Measurements from ENCODE around the gene MBP.

Gene MBP

GRCh38 chr18:76985951-76986236 is 146.7 kb downstream of the MBP start:
- no peak for DNase-seq

GRCh38 chr18:76985156-76985950 is 147.2 kb downstream of the MBP start:
- no peak for DNase-seq

- DNase-seq = no peak
Observed at GRCh38 chr18:76984193-76985155, 148.1 kb downstream of the MBP start.

GRCh38 chr18:76983613-76984051 is 149.0 kb downstream of the MBP start:
- DNase-seq = no peak

GRCh38 chr18:76982841-76983583 is 149.6 kb downstream of the MBP start:
- DNase-seq = peak; percentile 61

GRCh38 chr18:76982038-76982437 is 150.5 kb downstream of the MBP start:
- no peak for DNase-seq

GRCh38 chr18:76981396-76981968 is 151.1 kb downstream of the MBP start:
- no peak for DNase-seq

GRCh38 chr18:76980663-76981395 is 151.8 kb downstream of the MBP start:
- DNase-seq = no peak

GRCh38 chr18:76979906-76980305 is 152.7 kb downstream of the MBP start:
- no peak for DNase-seq

- DNase-seq = no peak
Observed at GRCh38 chr18:76979111-76979751, 153.4 kb downstream of the MBP start.

- DNase-seq = no peak
Observed at GRCh38 chr18:76978616-76979015, 154.0 kb downstream of the MBP start.

GRCh38 chr18:76977684-76978232 is 154.8 kb downstream of the MBP start:
- no peak for DNase-seq

GRCh38 chr18:76977108-76977621 is 155.4 kb downstream of the MBP start:
- DNase-seq = no peak

GRCh38 chr18:76975577-76976110 is 156.9 kb downstream of the MBP start:
- DNase-seq = no peak

- DNase-seq = no peak
Observed at GRCh38 chr18:76974386-76974785, 158.2 kb downstream of the MBP start.

GRCh38 chr18:76973520-76974266 is 158.9 kb downstream of the MBP start:
- DNase-seq = no peak

GRCh38 chr18:76972846-76973519 is 159.6 kb downstream of the MBP start:
- DNase-seq = no peak

GRCh38 chr18:76972241-76972640 is 160.3 kb downstream of the MBP start:
- no peak for DNase-seq

Data from fibroblast of skin of back (primary cell).